HCT116 (cell line): ENCODE data around the gene FAM168B. TPM values are rescaled to one million over a fixed set of nuclear protein-coding genes. Genes with fewer than 3 reads are reported as not detected.

Experiments used
- ATAC-seq: fragments of 200-7000 bp; cut with Tn5 transposase; 2 replicates; pipeline ENCODE4 v1.9.1; 2020; ENCODE audit warnings: mild to moderate bottlenecking, moderate library complexity
- BruUV-seq: library from RNA; stranded (reverse); fragments of 400-500 nt; replicated peaks from 2 replicates; lab custom pipeline; 2021; lab: Mats Ljungman, UMichigan
- CTCF ChIA-PET: fragments of 300-600 bp; sonication (Branson Sonifier 250); formaldehyde crosslinking; loops from one replicate; lab custom pipeline; 2021; ENCODE audit warnings: antibody characterized with exemption; lab: Charles Lee
- POLR2A ChIA-PET: fragments of 300-600, 350-600 bp; sonication (Branson Sonifier 250); formaldehyde crosslinking; loops from one replicate; lab custom pipeline; 2021; ENCODE audit warnings: antibody characterized with exemption; lab: Charles Lee
- RAD21 ChIA-PET, 2 experiments: fragments of 300-600 bp; sonication (Branson Sonifier 250); formaldehyde crosslinking; loops; one replicate each; lab custom pipeline; 2023; ENCODE audit warnings: low total read pairs in 2 of 2; ENCODE audit not compliant: uncharacterized antibody in 2 of 2, unreplicated experiment in 2 of 2, low non-redundant PET in 1 of 2; lab: Charles Lee
- DNase-seq: peaks from one replicate; pipeline ENCODE4 v3.0.0-alpha.2; 2010; ENCODE audit warnings: low read depth, low spot score
- H2AFZ ChIP-seq: fragments of 200-600 bp; shearing (Covaris generic), sonication (generic); 2 replicates; pipeline ENCODE4 v1.6.1; 2017; ENCODE audit warnings: low read depth, mixed run types, mixed read lengths, antibody characterized with exemption, low read length; ENCODE audit not compliant: poor library complexity, severe bottlenecking
- H3K27ac ChIP-seq: 2 replicates; pipeline ENCODE4 v1.5.1; 2012; ENCODE audit warnings: low read depth, low read length
- H3K27me3 ChIP-seq: fragments of 200-600 bp; sonication (generic); 2 replicates; pipeline ENCODE4 v1.6.1; 2016; ENCODE audit warnings: mixed run types, low read length, mixed read lengths; ENCODE audit not compliant: insufficient read depth
- H3K36me3 ChIP-seq, 2 experiments: fragments of 200-500 bp in 1 of 2; fragments of 200-600 bp in 1 of 2; sonication (Bioruptor generic) in 1 of 2; sonication (generic) in 1 of 2; 2 replicates each; pipeline versions ENCODE4 v1.5.1 to v1.6.1; 2014 to 2016; ENCODE audit warnings: low read length in 2 of 2, inconsistent platforms in 1 of 2, mixed read lengths in 1 of 2, mixed run types in 1 of 2; ENCODE audit not compliant: insufficient read depth in 2 of 2, control insufficient read depth in 1 of 2
- H3K4me1 ChIP-seq, 2 experiments: fragments of 200-600 bp in 1 of 2; sonication (generic) in 1 of 2; 2 replicates each; pipeline versions ENCODE4 v1.5.1 to v1.6.1; 2012 to 2017; ENCODE audit warnings: low read length in 2 of 2, inconsistent platforms in 1 of 2, mild to moderate bottlenecking in 1 of 2, mixed read lengths in 1 of 2, mixed run types in 1 of 2, moderate library complexity in 1 of 2; ENCODE audit not compliant: insufficient read depth in 2 of 2, control insufficient read depth in 1 of 2
- H3K4me2 ChIP-seq: fragments of 200-600 bp; sonication (generic); 2 replicates; pipeline ENCODE4 v1.6.1; 2017; ENCODE audit warnings: mixed run types, low read length, mixed read lengths
- H3K4me3 ChIP-seq, 2 experiments: fragments of 200-600 bp in 1 of 2; sonication (generic) in 1 of 2; replicated peaks in 1 of 2; 2 replicates each; pipeline ENCODE4 v1.5.1; 2011 to 2016; ENCODE audit warnings: low read length in 2 of 2, control low read depth in 1 of 2, low read depth in 1 of 2, mild to moderate bottlenecking in 1 of 2, mixed read lengths in 1 of 2, mixed run types in 1 of 2
- H3K79me2 ChIP-seq: fragments of 200-600 bp; sonication (generic); 2 replicates; pipeline ENCODE4 v1.6.1; 2017; ENCODE audit warnings: mild to moderate bottlenecking, mixed run types, low read length, moderate library complexity, mixed read lengths; ENCODE audit not compliant: insufficient read depth
- H3K9ac ChIP-seq: fragments of 200-600 bp; sonication (generic); 2 replicates; pipeline ENCODE4 v1.6.1; 2016; ENCODE audit warnings: low read length, mixed read lengths
- H3K9me2 ChIP-seq: fragments of 200-600 bp; sonication (generic), shearing (Covaris generic); 2 replicates; pipeline ENCODE4 v1.6.1; 2017; ENCODE audit warnings: mixed run types, mild to moderate bottlenecking, moderate library complexity; ENCODE audit not compliant: insufficient read depth
- H3K9me3 ChIP-seq, 2 experiments: fragments of 200-500 bp in 1 of 2; fragments of 200-600 bp in 1 of 2; sonication (Bioruptor generic) in 1 of 2; sonication (generic) in 1 of 2; 2 replicates each; pipeline ENCODE4 v1.6.1; 2014 to 2017; ENCODE audit warnings: low read length in 2 of 2, mixed read lengths in 2 of 2, inconsistent platforms in 1 of 2, low read depth in 1 of 2, mild to moderate bottlenecking in 1 of 2, mixed run types in 1 of 2, moderate library complexity in 1 of 2; ENCODE audit not compliant: control insufficient read depth in 1 of 2, insufficient read depth in 1 of 2
- H4K20me1 ChIP-seq: fragments of 200-600 bp; sonication (generic), shearing (Covaris generic); 2 replicates; pipeline ENCODE4 v1.6.1; 2017; ENCODE audit warnings: mixed run types, mild to moderate bottlenecking, moderate library complexity; ENCODE audit not compliant: insufficient read depth
- CEBPB ChIP-seq: IDR thresholded peaks from 2 replicates; pipeline ENCODE4 v1.6.1; 2012; ENCODE audit warnings: low read depth
- EGR1 ChIP-seq: IDR thresholded peaks from 2 replicates; pipeline ENCODE4 v1.6.1; 2012; ENCODE audit warnings: low read depth
- EZH2phosphoT487 ChIP-seq: fragments of 200-600 bp; IDR thresholded peaks from 2 replicates; pipeline ENCODE4 v1.6.1; 2018; ENCODE audit warnings: antibody characterized with exemption, borderline replicate concordance
- JUND ChIP-seq: IDR thresholded peaks from 2 replicates; pipeline ENCODE4 v1.6.1; 2012
- POLR2AphosphoS5 ChIP-seq: IDR thresholded peaks from 2 replicates; pipeline ENCODE4 v1.6.1; 2011; ENCODE audit warnings: mild to moderate bottlenecking, low read depth, low read length, moderate library complexity
- SRF ChIP-seq: IDR thresholded peaks from 2 replicates; pipeline ENCODE4 v1.6.1; 2012; ENCODE audit warnings: low read depth
- TCF7L2 ChIP-seq: IDR thresholded peaks from 2 replicates; pipeline ENCODE4 v1.7.0; 2011; ENCODE audit warnings: borderline replicate concordance, inconsistent platforms; ENCODE audit not compliant: insufficient read depth, insufficient read length; ENCODE audit errors: extremely low read depth
- intact Hi-C: fragments of 100-400 bp; cut with micrococcal nuclease; formaldehyde crosslinking; loops from 2 replicates; pipeline ENCODE4 v1.10.0; 2022
- total RNA-seq: library from RNA; stranded (reverse); gene quantifications from one replicate; pipeline ENCODE4 v1.2.1, GENCODE V29; 2021; ENCODE audit not compliant: unreplicated experiment
- TF ChIP-seq, protein P1 (sequence below), 3 experiments: fragments of 200-600 bp in 1 of 3; sonication (generic) in 1 of 3; IDR thresholded peaks in 2 of 3; conservative IDR thresholded peaks in 1 of 3; 2 replicates each; pipeline ENCODE4 v1.5.1; 2012 to 2017; ENCODE audit warnings: low read depth in 2 of 3, low read length in 2 of 3, antibody characterized with exemption in 1 of 3, borderline replicate concordance in 1 of 3, control low read depth in 1 of 3, mild to moderate bottlenecking in 1 of 3, mixed read lengths in 1 of 3, mixed run types in 1 of 3, moderate library complexity in 1 of 3; ENCODE audit not compliant: insufficient read depth in 1 of 3
- TF ChIP-seq, protein P2 (sequence below): IDR thresholded peaks from 2 replicates; pipeline ENCODE4 v1.6.1; 2012

FAM168B gene
- total RNA-seq, 1 experiment from 2014 or later, result 94.5 TPM

DNA sequence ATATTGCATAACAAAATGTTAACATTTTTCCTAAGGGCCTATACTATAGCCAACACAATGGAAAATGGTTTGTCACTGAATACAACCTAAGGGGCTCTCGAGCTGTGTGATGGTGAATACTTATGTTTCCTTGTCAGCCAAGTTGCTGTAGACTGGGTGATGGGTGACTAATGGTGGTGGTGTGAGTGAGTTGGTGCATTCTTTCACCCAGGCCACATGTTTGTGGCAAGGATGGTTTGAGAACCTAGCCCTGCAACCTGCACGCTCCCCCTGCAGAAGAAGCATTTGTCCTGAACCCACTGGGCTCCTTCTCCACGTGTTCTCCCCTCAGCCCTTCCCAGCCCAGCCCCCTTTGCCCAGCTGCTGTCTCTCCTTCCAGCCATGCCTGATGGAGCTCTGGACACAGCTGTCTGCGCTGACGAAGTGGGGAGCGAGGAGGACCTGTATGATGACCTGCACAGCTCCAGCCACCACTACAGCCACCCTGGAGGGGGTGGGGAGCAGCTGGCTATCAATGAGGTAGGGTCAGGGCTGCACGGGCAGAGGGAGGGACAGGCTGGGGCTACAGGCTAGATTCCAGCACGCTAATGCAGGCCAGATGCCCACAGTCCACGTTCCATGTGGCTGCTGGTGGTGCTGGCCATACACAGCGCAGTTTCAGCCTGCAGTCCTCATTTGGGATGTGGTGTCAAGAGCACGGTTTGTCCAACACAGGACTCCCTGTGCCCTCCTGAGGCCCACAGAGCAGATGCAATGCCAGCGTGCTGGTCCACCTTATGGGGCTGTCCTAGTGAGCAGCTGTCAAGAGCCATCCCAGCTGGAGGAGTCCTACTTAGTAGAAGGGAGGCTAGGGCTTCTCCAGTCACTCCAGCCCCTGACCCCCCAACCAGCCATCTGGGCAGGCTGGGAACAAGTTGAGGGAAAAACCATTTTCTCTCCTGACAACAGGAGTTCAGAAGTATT, 65.4 kb downstream of the FAM168B start (continued):
- TF ChIP-seq, protein P1, sequence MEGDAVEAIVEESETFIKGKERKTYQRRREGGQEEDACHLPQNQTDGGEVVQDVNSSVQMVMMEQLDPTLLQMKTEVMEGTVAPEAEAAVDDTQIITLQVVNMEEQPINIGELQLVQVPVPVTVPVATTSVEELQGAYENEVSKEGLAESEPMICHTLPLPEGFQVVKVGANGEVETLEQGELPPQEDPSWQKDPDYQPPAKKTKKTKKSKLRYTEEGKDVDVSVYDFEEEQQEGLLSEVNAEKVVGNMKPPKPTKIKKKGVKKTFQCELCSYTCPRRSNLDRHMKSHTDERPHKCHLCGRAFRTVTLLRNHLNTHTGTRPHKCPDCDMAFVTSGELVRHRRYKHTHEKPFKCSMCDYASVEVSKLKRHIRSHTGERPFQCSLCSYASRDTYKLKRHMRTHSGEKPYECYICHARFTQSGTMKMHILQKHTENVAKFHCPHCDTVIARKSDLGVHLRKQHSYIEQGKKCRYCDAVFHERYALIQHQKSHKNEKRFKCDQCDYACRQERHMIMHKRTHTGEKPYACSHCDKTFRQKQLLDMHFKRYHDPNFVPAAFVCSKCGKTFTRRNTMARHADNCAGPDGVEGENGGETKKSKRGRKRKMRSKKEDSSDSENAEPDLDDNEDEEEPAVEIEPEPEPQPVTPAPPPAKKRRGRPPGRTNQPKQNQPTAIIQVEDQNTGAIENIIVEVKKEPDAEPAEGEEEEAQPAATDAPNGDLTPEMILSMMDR (IDR thresholded peaks at IDR 0.05 in 2 of 3, conservative IDR thresholded peaks at IDR 0.05 in 1 of 3; ENCODE audit: borderline replicate concordance in 1 of 3, insufficient read depth in 1 of 3, low read depth in 2 of 3, low read length in 2 of 3), result no peak
- no peak for TF ChIP-seq EGR1
- no peak for TF ChIP-seq TCF7L2
- TF ChIP-seq POLR2AphosphoS5, result no peak
- TF ChIP-seq, protein P2, sequence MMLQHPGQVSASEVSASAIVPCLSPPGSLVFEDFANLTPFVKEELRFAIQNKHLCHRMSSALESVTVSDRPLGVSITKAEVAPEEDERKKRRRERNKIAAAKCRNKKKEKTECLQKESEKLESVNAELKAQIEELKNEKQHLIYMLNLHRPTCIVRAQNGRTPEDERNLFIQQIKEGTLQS, result no peak
- TF ChIP-seq SRF, result no peak
- TF ChIP-seq JUND, result no peak

DNA sequence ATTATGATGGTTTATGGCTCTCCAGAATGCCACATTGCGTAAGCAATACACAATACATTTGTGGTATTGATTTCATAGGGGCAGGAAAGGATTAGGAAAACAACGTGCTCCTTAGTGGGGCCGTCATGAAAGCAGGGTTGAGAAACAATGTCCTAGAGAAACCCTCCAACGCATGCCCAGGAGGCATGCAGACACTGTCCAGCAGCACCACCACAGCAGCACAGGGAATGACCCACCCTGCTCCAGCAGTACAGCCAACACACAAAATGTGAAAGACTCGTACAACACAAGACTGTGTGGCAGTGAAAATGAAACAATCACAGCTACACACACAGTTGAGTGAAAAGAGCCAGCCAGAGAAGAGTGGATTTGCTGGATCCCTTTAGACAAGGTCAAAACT, 66.3 kb downstream of the FAM168B start:
- no peak for ATAC-seq
- Histone ChIP-seq H3K9ac (no peak overlapping the region), H3K4me3 (no peak overlapping the region), H3K9me3 (no peaks in the 10 kb centered on the region; a peak in 1 of 4 replicates), H3K36me3 (no peaks in the 10 kb centered on the region), H3K27ac (no peak overlapping the region), H3K27me3 (no peaks in the 10 kb centered on the region), H4K20me1 (no peaks in the 10 kb centered on the region), H3K4me1 (no peaks in the 10 kb centered on the region), H3K9me2 (no peaks in the 10 kb centered on the region), H3K4me2 (no peak overlapping the region), H2AFZ (no peak overlapping the region), H3K79me2 (no peaks in the 10 kb centered on the region)
- CTCF ChIA-PET, result no interaction called here
- intact Hi-C loops, result no loop called here
- no peak for DNase-seq
- no TSS peak for BruUV-seq
- POLR2A ChIA-PET, result no interaction called here
- RAD21 ChIA-PET, result no interaction called here
- TF ChIP-seq, protein P1 (IDR thresholded peaks at IDR 0.05 in 2 of 3, conservative IDR thresholded peaks at IDR 0.05 in 1 of 3; ENCODE audit: borderline replicate concordance in 1 of 3, insufficient read depth in 1 of 3, low read depth in 2 of 3, low read length in 2 of 3), result no peak
- TF ChIP-seq EZH2phosphoT487, result no peak
- TF ChIP-seq CEBPB, result no peak
